Activated CD4-positive, CD25-positive, alpha-beta regulatory T cell treated with anti-CD3 and anti-CD28 coated beads, Interleukin-2, amount 50 U/mL, for 16 hours (primary cell): ENCODE measurements around the gene METTL25B.

ENCODE experiments used
- DNase-seq: peaks from one replicate; pipeline ENCODE4 v3.0.0-alpha.2; 2020; ENCODE audit warnings: low read depth, low spot score

METTL25B gene

DNA sequence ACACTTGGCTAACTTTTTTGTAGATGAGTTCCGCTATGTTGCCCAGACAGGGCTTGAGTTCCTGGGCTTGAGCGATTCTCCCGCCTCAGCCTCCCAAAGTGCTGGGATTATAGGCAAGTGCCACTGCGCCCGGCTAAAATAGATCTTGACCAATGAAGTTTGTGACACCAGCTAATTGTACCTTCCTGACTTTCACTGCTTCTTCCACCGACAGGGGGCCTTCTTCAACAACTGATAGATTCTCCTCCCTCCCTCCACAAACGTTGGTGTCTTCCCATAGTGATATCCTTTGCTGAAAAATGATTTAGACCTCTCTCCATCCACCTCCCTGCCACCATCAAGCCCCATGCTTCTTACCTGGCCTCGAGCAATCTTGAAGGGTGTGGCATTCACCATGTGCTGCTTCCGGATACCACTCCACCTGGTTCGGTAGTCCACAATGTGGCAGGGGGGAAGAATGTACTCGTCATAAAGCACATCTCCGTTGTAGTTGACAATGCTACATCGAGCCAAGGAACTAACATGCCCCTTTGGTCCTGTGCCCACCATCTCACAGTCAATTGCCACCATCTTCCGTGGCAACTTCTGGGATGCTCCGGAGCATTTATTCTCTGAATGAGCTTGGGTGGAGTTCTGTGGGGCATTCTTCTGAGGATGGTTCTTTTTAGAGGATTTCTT lies 1.6 kb upstream of the METTL25B start:
- DNase-seq = no peak

DNA sequence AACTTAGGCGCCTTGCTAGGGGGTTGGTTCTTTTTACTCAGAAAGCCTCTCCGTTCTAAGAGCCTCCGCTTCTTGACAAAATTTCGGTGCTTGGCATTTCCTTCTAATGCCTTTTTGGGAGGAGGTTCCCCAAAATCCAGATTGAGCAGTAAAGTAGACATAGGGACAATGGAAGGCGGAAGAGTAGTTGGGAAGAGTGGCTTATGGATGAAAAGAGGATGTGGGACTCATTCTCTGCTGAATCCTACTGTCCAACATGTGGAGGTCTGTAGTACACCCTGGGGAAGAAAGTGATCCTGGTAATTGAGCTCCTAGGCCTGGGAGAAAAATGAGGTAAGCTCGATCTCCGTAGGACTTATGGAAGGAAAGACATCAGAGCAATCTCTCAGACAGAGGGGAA lies 777 bp upstream of the METTL25B start:
- no peak for DNase-seq

DNA sequence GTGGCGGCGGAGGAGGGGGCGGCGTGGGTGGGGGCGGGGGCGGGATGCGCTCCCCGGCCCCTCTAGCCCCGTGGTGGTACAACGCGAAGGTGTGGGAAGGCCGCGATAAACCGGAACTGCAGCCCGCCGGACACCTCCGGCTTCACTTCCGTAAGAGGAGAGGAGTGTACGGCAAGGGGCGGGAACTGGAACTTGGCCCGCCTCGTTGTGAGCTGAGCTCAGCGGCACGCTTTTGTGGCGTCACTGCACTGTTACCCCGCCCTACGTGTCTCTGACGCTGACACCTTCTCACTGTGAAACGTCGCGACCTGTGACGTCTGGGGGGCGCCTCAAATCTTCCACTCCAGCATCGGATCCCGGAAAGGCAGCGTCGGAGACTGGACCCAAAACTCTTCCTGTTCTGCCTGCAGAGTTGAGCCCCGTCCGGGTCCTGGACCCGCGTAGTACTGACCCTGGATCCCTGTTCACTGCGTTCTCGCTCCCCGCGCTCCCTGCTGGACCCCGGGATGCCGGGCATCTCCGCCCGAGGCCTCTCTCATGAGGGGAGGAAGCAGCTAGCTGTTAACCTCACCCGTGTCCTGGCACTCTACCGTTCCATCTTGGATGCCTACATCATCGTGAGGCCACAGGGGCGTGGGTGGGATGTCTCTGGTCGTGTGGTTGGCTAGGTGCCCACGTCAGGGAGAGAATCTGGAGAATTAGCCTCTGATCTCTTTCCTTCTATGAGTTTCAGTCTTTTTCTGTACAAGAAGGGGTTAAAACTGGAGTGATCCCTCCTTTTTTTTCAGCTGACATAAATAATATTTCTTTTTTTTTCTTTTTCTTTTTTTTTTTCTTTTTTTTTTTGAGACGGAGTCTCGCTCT lies 562 bp downstream of the METTL25B start, which contains the start of gene ISG20L2:
Gene ISG20L2, minus strand, starts transcription at position 168 of the 864 bp plus-strand sequence. CDS start 1,114 bp downstream, outside the sequence.
- peak; percentile 92 for DNase-seq

DNA sequence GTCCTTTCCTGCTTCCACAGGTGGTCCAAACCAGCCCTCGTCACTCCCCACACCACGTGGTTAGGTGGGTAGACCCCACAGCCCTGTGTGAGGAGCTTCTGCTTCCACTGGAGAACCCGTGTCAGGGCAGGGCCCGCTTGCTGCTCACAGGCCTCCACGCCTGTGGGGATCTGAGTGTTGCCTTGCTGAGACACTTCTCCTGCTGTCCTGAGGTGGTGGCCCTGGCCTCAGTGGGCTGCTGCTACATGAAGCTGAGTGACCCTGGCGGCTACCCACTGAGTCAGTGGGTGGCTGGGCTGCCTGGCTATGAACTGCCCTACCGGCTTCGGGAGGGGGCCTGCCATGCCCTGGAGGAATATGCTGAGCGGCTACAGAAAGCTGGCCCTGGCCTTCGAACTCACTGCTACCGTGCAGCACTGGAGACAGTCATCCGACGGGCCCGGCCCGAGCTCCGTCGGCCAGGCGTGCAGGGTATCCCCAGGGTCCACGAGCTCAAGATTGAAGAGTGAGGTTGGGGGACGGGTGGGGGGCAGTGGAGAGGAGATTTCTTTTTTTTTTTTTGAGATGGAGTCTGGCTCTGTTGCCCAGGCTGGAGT lies 5.8 kb downstream of the METTL25B start:
- no peak for DNase-seq

DNA sequence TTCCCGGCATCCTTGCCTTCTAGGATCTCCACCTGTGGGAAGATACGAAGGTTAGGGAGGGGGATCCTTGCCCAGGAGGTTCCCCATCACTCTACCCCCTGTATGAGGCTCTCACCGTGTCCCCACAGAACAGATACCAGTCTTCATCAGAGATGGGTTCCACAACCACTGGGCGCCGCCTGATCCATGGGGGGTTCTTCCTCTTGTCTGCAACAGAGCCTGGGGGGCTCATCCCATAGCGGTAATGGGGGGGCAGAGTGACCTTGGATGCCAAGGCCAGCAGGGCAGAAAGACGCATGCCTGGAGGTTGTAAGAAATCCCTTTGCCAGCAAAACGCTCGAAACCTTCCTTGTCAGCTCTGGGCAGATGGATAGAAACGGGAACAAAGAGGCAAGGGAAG lies 10.1 kb downstream of the METTL25B start:
- DNase-seq = no peak

DNA sequence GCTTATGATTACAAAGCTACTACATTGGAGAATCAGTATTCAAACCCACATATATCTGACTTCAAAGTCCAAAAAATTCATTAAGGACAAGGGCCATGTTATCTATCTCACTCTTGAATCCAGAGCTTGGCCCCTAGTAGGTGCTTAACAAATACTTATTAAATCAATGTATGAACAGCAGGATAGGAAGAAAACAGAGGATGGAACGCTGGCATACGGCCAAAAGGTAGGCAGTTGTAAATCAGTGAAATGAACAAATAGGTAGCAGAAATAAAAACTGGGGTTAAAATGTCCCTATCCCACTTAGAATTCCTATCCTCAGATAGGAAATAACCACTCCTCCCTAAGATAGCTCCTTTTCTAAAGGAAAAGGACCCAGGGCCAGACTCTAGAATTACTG lies 10.6 kb downstream of the METTL25B start:
- DNase-seq = no peak

DNA sequence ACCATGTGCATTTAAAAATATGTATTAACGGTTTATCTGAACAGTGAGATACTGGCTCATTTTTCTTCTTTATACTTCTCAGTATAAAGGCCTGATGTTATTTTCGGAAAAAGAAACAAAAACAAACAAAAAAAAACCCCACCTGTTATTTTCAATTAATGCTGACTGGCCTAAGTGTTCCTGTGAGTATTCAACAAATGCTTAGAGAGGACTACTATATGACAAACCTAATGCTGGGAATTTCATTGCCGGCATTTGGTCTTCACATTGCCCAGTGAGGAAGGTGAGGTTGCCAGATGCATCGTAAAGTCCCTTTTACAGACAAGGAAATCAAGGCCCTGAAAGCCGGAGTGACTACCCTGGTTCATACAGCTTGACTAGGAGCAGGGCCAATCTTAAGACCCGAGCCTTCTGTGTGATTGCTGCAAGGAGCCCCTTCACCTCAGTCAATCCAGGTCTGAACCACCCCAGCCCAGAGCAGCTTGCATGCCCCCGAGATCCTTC lies 12.0 kb downstream of the METTL25B start:
- no peak for DNase-seq

DNA sequence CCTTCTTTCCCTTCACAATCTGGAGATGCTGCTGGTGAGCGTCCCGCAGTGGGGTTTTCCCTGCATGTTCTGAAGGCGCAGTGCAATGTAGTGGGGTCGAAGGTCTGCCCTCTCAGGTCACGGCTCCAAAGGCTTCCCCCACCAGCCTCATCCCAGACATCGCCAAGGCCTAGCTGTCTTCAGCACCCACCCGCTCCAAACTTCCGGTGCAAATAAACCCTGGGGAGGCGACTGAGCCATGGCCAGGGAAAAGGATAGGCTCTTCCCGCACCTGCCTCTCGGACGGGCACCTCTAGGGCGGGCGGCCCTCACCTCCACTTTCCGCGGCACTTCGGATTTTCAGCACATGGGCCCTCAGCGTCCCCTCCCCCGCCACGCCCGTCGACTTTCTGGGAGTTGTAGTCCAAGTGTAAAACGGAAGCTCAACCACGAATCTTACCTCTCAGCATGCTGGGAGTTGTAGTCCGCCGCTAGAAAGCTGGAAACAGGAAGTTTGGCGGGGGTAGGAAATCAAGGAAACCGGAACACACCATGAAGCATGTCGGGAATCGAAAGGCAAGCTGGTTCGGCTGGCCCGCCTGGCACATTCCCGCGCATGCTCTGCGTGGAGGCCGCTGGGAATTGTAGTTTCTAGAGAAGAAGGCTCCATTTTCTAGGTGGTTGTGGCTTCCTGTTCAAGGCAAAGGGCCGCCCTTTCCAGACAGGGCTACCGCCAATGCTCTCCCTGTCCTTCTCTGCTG lies 12.6 kb downstream of the METTL25B start, which contains the start of gene MRPL24:
Gene MRPL24, minus strand, starts transcription at position 348 of the 740 bp plus-strand sequence. CDS start 2,384 bp downstream, outside the sequence.
- peak; percentile 97 for DNase-seq

DNA sequence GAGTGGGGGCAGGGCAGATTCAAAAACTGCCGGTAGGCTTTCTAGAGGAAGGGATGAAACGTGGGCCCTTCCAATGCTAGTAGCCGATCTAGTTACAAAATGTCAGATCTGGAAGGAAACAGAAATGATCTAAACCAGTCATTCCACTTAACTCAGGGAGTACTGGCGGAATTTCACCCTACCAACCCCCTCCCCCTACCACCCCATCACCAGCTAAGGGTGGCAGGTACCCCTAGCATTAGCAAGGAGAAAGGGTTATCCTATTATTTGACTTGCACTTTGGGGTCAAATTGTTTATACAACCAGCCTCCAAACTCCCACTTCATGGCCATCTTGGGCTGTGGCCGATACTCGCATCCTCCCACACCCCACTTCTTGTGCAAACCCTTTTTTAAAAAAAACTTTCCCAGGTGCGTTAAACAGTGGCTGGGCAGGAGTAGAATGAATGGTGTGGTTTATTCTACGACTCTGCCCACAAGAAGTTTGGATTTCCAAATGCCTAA lies 13.3 kb downstream of the METTL25B start:
- no peak for DNase-seq

DNA sequence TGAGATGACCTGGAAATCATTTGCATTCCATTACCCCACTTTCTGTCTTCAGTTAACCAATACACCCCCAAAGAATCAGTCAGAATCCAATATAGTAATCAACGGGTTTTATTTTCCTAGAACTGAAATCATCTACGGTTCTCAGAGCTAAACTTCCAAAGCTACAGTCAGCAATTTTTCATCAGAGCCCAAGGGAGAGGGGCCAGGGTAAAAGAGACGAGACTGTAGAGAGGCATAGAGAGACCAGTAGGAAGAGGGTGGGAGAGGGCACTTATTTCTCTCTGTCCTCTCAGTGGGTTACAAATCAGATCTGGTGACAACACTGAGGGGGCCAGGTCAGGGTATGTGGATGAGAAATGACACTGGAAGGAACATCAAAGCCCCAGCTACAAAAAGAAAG lies 13.7 kb downstream of the METTL25B start:
- no peak for DNase-seq

DNA sequence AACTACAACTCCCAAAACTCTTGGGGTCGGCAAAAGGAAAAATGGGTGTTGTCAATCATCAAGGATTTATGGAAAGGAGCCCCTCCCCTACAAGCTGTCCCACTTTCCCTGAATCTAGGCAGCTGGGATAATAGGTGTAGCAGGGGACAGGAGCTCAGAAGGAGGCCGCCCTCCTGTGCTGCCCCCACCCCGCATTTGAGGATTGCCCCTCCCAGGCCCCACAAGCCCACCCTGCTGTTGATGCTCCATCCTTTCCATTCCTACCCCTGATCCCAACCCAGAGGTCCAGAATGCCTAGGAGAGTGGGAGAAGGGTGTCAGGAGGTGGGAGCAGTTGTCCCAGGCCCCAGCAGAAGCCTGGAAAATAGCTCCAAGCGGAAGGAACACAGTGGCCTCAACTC lies 14.5 kb downstream of the METTL25B start:
- no peak for DNase-seq

DNA sequence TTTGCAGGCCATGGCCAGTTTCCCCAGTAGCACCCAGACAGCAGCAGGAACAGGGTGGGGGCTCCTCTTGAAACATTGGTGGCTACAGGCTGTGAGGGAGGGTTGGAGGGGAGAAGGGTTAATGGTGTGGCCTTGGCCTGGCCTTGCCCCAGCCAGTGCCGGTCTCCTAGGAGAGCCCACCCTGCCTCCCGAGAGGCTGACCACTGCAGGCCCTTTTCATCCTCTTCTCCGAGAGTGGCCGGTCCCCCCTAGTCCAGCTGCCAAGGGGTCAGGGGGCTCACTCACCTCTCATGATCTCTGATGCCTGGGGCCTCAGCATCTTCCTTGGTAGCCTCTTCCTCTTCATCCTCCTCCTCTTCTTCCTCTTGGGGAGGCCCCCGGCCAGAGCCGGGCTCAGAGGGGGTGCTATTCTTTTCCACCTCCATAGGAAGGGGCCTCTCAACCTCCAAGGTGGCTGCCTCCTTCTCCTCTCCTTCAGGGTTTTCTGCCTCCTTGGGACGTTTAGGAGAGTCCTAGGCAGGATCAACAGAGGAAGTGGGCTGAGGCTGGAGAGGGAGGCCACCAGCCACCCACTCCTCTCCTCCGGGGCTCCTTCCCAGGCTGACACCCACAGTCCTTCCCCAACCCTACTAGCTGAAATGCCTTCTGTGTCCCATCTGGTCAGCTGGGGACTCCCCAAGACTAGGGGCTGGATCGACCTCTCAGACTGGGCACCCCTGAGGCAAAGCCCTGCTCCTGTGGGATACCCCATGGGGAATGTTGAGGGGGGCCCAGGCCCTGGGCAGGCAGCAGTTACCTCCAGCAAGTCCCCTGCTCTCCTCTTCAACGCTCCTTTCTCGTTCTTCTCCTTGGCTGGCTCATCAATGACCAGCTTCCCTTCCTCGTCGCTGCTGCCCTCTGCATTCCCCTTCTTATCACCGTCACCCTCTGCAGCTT lies 15.4 kb downstream of the METTL25B start:
- no peak for DNase-seq

DNA sequence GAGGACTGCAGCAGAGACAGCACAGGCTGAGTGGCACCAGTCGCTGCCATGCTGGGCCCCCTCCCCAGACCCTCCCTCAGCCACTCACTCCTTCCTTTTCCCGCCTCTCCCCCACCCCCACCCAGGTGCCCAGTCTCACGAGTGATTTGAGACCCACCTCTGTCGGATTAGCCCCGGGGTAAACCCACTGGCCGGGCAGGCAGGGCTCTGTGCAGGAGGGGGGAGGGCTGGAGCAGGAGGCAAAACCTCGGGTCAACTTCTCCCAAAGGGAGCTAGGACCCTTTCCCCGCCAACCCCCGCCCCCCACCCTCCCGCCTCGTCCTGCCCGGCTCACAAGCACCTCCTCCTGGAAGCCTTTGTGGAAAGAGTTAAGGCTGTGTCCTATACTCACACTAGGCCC lies 16.1 kb downstream of the METTL25B start:
- no peak for DNase-seq

DNA sequence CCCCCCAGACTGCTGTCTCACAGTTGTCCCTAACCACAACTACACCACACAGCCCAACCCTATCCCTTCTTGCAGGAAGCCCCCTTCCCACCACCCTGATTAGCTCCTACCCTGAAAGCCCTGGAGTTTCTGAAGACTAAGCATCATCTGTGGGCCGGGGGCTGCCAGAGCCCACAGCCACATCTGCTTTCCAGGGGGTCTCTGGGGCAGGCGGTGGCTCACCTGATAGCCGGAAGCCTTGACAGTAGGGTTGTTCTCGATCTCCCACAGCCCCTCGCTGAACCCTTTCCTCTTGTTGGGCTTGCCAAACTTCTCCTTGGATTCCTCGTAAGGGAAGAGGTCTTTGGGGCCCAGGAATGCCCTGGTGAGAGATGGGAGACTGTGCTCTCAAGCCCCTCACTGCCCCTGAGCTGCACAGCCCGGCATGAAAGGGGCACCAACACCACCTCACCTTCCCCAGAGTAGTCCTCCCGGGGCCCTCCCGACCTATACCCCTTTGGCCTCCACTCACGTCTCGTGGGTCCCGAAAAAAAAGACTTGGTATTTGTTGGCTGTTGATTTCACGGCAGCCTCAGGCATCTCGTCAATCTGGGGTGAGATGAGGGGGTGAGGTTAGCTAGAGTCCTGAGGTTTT lies 16.6 kb downstream of the METTL25B start:
- no peak for DNase-seq

DNA sequence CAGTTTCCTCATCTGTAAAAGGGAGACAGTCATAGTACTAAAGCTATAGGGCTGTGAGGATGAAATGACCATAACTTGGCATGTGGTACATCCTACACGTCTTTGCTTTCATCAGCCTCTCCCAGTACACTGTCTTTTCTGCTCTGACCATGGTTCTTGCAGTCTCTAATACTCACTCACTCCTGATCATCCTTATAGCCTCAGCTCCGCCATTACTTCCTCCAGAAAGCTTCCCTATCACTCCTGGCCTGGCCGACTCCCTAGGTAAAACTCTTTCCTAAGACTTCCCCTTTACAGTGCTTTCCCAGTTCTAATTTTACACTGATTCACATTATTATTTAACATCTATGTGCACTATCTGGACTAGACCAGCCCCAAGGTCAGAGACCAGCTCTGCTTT lies 17.6 kb downstream of the METTL25B start:
- DNase-seq = no peak

DNA sequence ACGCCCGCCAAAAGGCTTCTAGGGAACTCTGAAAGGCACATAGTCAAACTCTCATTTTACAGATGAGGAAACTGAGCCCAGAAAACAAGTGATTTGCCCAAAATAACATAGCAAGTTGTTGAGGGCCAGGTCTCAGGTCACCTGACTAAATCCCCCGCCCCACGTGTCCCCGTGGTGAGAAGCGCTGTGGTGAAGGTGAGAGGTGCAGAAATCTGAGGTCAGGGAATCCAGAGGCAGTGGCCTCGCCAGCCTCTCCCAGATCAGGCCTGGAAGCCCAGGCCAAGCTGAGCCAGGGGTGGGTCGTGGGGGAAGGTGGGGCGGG lies 18.1 kb downstream of the METTL25B start:
- DNase-seq = no peak

DNA sequence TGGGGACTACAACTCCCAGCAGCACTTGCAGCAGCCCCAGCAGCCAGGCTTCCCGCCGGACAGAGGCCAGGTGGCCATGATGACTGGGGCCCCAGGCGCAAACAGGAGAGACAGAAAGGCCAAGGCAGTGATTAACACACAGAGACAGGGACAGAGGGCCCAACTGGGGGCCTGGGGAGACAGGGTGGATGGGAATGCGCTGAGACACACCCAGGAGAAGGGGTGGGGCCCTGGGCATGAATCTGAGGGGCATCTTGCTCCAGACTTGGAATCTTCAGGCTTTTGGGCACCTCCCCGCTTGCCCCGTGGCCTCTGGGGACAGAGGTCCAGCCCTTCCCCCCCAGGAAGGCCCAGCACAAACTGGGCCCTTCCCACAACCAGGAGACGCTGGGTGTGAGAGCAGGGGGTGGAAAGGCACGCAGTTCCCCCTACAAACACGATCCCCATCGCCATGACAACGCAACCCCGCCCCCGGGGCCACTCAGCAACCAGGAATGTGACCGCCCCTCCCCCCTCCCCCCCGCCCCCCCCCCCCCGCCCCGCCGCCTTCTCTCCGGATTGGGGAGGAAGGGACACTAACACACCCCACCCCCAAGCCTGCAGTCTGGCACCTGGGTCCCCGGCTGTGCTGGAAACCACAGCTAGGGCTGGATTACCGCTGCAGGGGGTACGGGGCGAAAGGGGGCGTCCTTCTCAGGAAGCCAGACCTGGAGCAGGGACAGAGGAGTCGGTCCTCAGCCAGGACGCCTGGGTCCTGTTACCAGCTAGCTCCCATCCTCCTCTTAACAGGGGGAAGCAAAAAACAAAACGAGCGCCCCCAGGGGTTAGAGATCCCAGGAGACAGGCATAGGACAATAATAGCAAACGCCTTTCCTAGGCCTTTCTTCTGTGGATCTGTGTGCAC lies 18.7 kb downstream of the METTL25B start:
- no peak for DNase-seq

DNA sequence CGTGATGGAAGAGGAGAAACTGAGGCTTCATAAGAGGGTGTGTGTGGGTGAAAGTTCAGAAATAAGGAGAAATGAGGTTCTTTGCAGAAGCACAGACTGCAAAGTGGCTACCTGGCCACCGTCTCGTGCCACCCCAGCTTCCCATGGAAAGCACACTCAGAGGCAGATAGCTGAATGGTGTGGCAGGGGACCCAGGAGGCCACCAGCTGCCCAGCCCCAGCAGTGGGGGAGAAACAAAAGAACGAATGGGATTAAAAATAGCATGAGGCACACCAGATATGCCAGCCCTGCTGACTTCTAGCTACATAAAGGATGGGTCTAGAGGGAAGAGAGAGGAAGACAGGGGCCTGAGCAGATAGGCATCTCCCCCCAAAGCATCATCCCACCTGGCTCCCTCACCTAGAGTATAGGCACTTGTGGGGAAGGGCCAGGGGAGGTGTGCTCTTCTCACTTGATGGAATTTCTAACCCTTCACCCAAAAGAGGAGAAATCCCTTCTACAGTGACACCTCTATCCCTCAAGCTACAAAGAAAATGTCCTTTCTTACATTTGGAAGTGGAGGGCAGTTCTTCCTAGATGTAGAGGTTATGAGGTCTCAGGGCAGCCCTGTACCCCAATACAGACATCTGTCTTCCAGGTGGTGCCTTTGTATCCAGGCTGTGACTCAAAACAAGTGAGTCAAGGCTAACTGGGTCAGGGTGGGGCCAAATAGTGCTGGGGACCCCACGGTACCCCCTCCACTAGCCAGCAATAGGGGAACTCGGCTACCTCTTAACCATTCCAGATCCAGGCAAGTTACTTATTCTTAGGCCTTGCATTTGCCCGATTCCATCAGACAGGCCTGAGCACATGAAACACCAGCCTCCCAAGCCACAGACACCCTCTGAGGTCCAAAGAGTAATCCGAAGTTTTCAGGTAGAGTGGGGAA lies 19.7 kb downstream of the METTL25B start:
- no peak for DNase-seq
